Measurements from ENCODE around the gene PRR5. TPM values are rescaled to one million over a fixed set of nuclear protein-coding genes. Genes with fewer than 3 reads are reported as not detected.

Gene PRR5
- total and polyA plus RNA-seq, 4 donors, result 11.5 to 49.1 (median 19.3) TPM

DNA sequence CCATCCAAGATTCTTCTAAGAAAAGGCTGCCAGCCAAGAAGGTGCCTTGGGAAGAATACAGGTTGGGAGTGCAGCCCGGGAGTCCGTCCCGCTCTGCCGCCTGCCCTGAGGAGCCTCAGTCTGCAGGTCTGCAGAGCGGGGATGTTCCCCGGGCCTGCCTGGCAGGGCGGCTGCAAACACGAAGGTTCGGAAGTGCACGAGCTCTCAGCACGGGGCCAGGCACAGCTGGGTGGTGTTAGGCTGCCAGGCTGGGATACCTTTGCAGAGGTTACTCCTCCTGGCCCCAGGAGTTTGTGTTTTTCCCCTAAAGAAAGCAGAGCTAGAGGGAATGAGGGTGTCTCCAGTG is 9.4 kb upstream of the PRR5 start:
- Histone ChIP-seq H3K9ac (ENCODE audit: low read depth in 1 of 2, low read length in 2 of 2) (no peak overlapping the region), H3K27ac (ENCODE audit: low read depth in 1 of 2, low read length in 2 of 2) (no peak overlapping the region), H3K4me3 (ENCODE audit: low read depth in 1 of 3, low read length in 3 of 3) (no peak overlapping the region), H3K4me1 (ENCODE audit: control insufficient read depth in 4 of 4, insufficient read depth in 4 of 4, low read length in 3 of 4) (no peaks in the 10 kb centered on the region), H3K27me3 (ENCODE audit: control insufficient read depth in 4 of 4, insufficient read depth in 4 of 4, low read length in 3 of 4) (no peaks in the 10 kb centered on the region), H3K9me3 (ENCODE audit: control insufficient read depth in 4 of 4, low read length in 3 of 4) (no peaks in the 10 kb centered on the region), H3K36me3 (ENCODE audit: control insufficient read depth in 4 of 4, insufficient read depth in 3 of 4, low read depth in 1 of 4, low read length in 3 of 4) (no peaks in the 10 kb centered on the region)
- no peak for TF ChIP-seq FOXA2 (IDR thresholded peaks at IDR 0.05)
- TF ChIP-seq JUND (IDR thresholded peaks at IDR 0.05), result no peak
- TF ChIP-seq, protein P1, sequence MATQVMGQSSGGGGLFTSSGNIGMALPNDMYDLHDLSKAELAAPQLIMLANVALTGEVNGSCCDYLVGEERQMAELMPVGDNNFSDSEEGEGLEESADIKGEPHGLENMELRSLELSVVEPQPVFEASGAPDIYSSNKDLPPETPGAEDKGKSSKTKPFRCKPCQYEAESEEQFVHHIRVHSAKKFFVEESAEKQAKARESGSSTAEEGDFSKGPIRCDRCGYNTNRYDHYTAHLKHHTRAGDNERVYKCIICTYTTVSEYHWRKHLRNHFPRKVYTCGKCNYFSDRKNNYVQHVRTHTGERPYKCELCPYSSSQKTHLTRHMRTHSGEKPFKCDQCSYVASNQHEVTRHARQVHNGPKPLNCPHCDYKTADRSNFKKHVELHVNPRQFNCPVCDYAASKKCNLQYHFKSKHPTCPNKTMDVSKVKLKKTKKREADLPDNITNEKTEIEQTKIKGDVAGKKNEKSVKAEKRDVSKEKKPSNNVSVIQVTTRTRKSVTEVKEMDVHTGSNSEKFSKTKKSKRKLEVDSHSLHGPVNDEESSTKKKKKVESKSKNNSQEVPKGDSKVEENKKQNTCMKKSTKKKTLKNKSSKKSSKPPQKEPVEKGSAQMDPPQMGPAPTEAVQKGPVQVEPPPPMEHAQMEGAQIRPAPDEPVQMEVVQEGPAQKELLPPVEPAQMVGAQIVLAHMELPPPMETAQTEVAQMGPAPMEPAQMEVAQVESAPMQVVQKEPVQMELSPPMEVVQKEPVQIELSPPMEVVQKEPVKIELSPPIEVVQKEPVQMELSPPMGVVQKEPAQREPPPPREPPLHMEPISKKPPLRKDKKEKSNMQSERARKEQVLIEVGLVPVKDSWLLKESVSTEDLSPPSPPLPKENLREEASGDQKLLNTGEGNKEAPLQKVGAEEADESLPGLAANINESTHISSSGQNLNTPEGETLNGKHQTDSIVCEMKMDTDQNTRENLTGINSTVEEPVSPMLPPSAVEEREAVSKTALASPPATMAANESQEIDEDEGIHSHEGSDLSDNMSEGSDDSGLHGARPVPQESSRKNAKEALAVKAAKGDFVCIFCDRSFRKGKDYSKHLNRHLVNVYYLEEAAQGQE (IDR thresholded peaks at IDR 0.05), result no peak
- no peak for TF ChIP-seq GABPA (IDR thresholded peaks at IDR 0.05 in 1 of 2, conservative IDR thresholded peaks at IDR 0.05 in 1 of 2)
- no peak for TF ChIP-seq HNF4G (IDR thresholded peaks at IDR 0.05)
- no peak for TF ChIP-seq YY1 (IDR thresholded peaks at IDR 0.05)
- TF ChIP-seq SP1 (IDR thresholded peaks at IDR 0.05), result no peak
- no peak for TF ChIP-seq RXRA (IDR thresholded peaks at IDR 0.05)
- TF ChIP-seq, protein P2, sequence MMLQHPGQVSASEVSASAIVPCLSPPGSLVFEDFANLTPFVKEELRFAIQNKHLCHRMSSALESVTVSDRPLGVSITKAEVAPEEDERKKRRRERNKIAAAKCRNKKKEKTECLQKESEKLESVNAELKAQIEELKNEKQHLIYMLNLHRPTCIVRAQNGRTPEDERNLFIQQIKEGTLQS (IDR thresholded peaks at IDR 0.05), result no peak
- TF ChIP-seq, protein P3, sequence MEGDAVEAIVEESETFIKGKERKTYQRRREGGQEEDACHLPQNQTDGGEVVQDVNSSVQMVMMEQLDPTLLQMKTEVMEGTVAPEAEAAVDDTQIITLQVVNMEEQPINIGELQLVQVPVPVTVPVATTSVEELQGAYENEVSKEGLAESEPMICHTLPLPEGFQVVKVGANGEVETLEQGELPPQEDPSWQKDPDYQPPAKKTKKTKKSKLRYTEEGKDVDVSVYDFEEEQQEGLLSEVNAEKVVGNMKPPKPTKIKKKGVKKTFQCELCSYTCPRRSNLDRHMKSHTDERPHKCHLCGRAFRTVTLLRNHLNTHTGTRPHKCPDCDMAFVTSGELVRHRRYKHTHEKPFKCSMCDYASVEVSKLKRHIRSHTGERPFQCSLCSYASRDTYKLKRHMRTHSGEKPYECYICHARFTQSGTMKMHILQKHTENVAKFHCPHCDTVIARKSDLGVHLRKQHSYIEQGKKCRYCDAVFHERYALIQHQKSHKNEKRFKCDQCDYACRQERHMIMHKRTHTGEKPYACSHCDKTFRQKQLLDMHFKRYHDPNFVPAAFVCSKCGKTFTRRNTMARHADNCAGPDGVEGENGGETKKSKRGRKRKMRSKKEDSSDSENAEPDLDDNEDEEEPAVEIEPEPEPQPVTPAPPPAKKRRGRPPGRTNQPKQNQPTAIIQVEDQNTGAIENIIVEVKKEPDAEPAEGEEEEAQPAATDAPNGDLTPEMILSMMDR (IDR thresholded peaks at IDR 0.05; ENCODE audit: low read depth, low read length, missing input control), result no peak
- no peak for TF ChIP-seq EGR1 (IDR thresholded peaks at IDR 0.05; ENCODE audit: low read depth in 2 of 2)
- no peak for TF ChIP-seq HNF4A (conservative IDR thresholded peaks at IDR 0.05)
- no peak for TF ChIP-seq FOXA1 (IDR thresholded peaks at IDR 0.05)
- no peak for TF ChIP-seq RAD21 (IDR thresholded peaks at IDR 0.05)
- no peak for TF ChIP-seq TAF1 (conservative IDR thresholded peaks at IDR 0.05)
- TF ChIP-seq, protein P4, sequence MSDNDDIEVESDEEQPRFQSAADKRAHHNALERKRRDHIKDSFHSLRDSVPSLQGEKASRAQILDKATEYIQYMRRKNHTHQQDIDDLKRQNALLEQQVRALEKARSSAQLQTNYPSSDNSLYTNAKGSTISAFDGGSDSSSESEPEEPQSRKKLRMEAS (IDR thresholded peaks at IDR 0.05), result no peak
- TF ChIP-seq NR2F2 (IDR thresholded peaks at IDR 0.05), result no peak
- TF ChIP-seq, protein P5, sequence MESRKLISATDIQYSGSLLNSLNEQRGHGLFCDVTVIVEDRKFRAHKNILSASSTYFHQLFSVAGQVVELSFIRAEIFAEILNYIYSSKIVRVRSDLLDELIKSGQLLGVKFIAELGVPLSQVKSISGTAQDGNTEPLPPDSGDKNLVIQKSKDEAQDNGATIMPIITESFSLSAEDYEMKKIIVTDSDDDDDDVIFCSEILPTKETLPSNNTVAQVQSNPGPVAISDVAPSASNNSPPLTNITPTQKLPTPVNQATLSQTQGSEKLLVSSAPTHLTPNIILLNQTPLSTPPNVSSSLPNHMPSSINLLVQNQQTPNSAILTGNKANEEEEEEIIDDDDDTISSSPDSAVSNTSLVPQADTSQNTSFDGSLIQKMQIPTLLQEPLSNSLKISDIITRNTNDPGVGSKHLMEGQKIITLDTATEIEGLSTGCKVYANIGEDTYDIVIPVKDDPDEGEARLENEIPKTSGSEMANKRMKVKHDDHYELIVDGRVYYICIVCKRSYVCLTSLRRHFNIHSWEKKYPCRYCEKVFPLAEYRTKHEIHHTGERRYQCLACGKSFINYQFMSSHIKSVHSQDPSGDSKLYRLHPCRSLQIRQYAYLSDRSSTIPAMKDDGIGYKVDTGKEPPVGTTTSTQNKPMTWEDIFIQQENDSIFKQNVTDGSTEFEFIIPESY (IDR thresholded peaks at IDR 0.05), result no peak
- 94% methylated on average over 11 of the region's 11 CpGs for WGBS
- DNase-seq (ENCODE audit: low spot score), result no peak
